HUES64 (cell line): Measurements from ENCODE around the gene DOCK2.

ENCODE experiments used
- H3K27ac ChIP-seq: 2 replicates; pipeline ENCODE4 v1.7.0; 2013; ENCODE audit warnings: low read depth, low read length, inconsistent platforms
- H3K27me3 ChIP-seq: 2 replicates; pipeline ENCODE4 v1.6.1; 2013; ENCODE audit warnings: mild to moderate bottlenecking, low read length; ENCODE audit not compliant: insufficient read depth
- H3K36me3 ChIP-seq: 2 replicates; pipeline ENCODE4 v1.6.1; 2013; ENCODE audit warnings: mild to moderate bottlenecking, low read length; ENCODE audit not compliant: insufficient read depth
- H3K4me1 ChIP-seq: 2 replicates; pipeline ENCODE4 v1.6.1; 2013; ENCODE audit warnings: mild to moderate bottlenecking, low read length, moderate library complexity; ENCODE audit not compliant: insufficient read depth
- H3K4me3 ChIP-seq: 2 replicates; pipeline ENCODE4 v1.5.1; 2013; ENCODE audit warnings: mild to moderate bottlenecking, low read length, moderate library complexity
- H3K9ac ChIP-seq: 2 replicates; pipeline ENCODE4 v1.6.1; 2013; ENCODE audit warnings: mild to moderate bottlenecking, low read depth, low read length
- H3K9me3 ChIP-seq: 2 replicates; pipeline ENCODE4 v1.6.1; 2013; ENCODE audit warnings: low read depth, low read length; ENCODE audit not compliant: insufficient read depth
- WGBS: fragments of 150-250, 120-280 bp; methylation state at CpG from one replicate; pipeline ENCODE4 v1.1.7; 2013; ENCODE audit warnings: missing lambda C conversion rate; 5-methylcytosine and 5-hydroxymethylcytosine counted together

Gene DOCK2

DNA sequence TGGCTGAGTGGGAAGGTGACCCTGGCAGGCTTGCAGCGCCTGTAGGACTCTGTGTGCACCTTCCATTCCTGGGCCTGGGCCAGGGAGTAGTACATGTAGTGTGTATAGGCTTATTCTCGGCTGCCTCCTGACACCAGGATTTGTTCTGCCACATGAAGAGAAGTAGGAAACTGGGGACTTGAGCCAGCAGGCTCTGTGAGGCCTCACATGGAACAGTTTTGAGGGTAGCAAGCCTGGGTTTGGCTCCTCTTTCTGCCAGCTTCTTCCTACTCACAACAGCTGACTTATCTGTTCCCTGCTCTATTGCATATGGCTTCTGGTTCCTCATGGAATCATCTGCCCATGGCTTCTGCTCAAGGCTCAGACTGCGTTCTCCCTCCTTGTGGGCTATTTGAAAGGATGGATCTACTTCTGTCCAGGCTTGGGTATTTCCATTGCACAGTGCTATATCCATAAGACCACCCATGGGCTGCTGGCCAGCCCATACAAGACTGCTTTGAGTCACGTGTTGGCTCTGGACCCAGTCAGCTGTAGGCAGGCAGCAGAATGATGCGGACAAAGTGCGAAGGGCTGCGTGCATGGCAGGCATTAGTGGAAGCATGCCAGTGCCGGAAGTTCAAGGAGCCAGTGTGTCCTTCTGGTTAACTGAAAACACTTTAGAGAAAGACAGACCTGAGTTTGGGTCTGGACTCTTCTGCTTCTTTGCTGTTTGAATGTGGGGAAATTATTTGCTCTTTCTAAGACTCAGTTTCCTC lies 354.2 kb downstream of the DOCK2 start:
- H3K27ac ChIP-seq, result no peak overlapping the region
- H3K9ac ChIP-seq, result no peak overlapping the region
- no peaks in the 10 kb centered on the region for H3K36me3 ChIP-seq
- no peaks in the 10 kb centered on the region for H3K9me3 ChIP-seq
- no peaks in the 10 kb centered on the region for H3K4me1 ChIP-seq
- no peak overlapping the region for H3K4me3 ChIP-seq
- WGBS, result 95% methylated on average over 8 of the region's 8 CpGs
- no peaks in the 10 kb centered on the region for H3K27me3 ChIP-seq

- no peaks in the 10 kb centered on the region for H3K27me3 ChIP-seq
- H3K4me1 ChIP-seq, result no peaks in the 10 kb centered on the region
- WGBS, result 88% methylated on average over 2 of the region's 2 CpGs
Measured at GRCh38 chr5:169992789-169993484, 355.9 kb downstream of the DOCK2 start.

GRCh38 chr5:169993485-169993790 lies 356.4 kb downstream of the DOCK2 start:
- Histone ChIP-seq H3K36me3 (no peaks in the 10 kb centered on the region), H3K27me3 (no peaks in the 10 kb centered on the region), H3K4me3 (no peak overlapping the region), H3K4me1 (no peaks in the 10 kb centered on the region), H3K9me3 (no peaks in the 10 kb centered on the region), H3K27ac (no peak overlapping the region), H3K9ac (no peak overlapping the region)
- 84% methylated on average over 2 of the region's 2 CpGs for WGBS

More at GRCh38 chr5:169992789-169993484, 355.9 kb downstream of the DOCK2 start:
- Histone ChIP-seq H3K4me3 (no peak overlapping the region), H3K9ac (no peak overlapping the region), H3K9me3 (no peaks in the 10 kb centered on the region), H3K36me3 (no peaks in the 10 kb centered on the region), H3K27ac (no peak overlapping the region)

DNA sequence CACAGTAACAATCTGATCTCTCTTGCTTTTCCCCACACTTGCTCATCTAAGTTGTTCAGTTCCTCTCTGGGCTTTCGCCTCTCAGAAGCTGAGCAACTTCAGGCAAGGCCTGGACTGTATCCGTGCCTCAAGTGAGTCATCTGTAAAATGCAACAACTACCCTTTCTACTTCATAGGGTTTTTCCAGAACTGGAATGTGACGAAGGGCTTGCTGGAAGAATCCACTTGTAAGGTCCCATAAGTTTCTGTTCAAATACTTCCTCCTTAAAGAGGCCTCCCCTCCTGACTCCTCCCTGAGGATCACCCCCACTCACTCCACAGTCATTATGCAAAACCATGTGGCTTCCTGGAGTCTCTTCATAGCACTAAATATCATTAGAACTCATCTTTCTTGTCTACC lies 360.7 kb downstream of the DOCK2 start:
- Histone ChIP-seq H3K36me3 (no peaks in the 10 kb centered on the region), H3K27me3 (no peaks in the 10 kb centered on the region), H3K4me3 (no peak overlapping the region), H3K9me3 (no peaks in the 10 kb centered on the region), H3K9ac (no peak overlapping the region), H3K4me1 (no peaks in the 10 kb centered on the region), H3K27ac (no peak overlapping the region)
- 92% methylated on average over 3 of the region's 3 CpGs for WGBS

GRCh38 chr5:169999621-170000020 lies 362.5 kb downstream of the DOCK2 start:
- no peaks in the 10 kb centered on the region for H3K9me3 ChIP-seq
- no peaks in the 10 kb centered on the region for H3K4me1 ChIP-seq
- H3K27ac ChIP-seq, result no peak overlapping the region
- no peak overlapping the region for H3K4me3 ChIP-seq
- no peaks in the 10 kb centered on the region for H3K36me3 ChIP-seq
- H3K9ac ChIP-seq, result no peak overlapping the region
- H3K27me3 ChIP-seq, result no peaks in the 10 kb centered on the region
- 96% methylated on average over 3 of the region's 3 CpGs for WGBS

- Histone ChIP-seq H3K9me3 (no peaks in the 10 kb centered on the region), H3K27ac (no peak overlapping the region), H3K4me1 (no peaks in the 10 kb centered on the region), H3K27me3 (no peaks in the 10 kb centered on the region), H3K4me3 (no peak overlapping the region), H3K9ac (no peak overlapping the region), H3K36me3 (no peaks in the 10 kb centered on the region)
- 90% methylated on average over 2 of the region's 2 CpGs for WGBS
Measured at GRCh38 chr5:170000155-170000554, 363.1 kb downstream of the DOCK2 start.

- no peaks in the 10 kb centered on the region for H3K27me3 ChIP-seq
- H3K9ac ChIP-seq, result no peak overlapping the region
- H3K36me3 ChIP-seq, result no peaks in the 10 kb centered on the region
- H3K4me1 ChIP-seq, result no peaks in the 10 kb centered on the region
- H3K4me3 ChIP-seq, result no peak overlapping the region
- H3K9me3 ChIP-seq, result no peaks in the 10 kb centered on the region
- H3K27ac ChIP-seq, result no peak overlapping the region
- 90% methylated on average over 6 of the region's 6 CpGs for WGBS
Measured at GRCh38 chr5:170006021-170006420, 368.9 kb downstream of the DOCK2 start.

DNA sequence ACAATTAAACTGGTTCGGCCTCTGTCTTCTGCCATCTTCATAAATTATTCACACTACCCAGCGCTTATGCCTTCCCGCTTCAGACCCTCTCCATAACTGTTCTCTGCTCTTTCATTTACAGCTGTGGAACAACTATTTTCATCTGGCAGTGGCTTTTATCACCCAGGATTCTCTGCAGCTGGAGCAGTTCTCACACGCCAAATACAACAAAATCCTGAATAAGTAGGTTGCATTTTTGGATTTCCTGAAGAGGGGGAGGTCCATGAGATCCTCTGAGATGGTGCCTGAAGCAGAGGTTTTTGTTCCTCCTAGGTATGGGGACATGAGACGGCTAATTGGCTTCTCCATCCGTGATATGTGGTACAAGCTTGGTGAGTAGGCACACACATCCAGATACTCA lies 371.3 kb downstream of the DOCK2 start:
- WGBS, result 92% methylated on average over 6 of the region's 6 CpGs
- Histone ChIP-seq H3K27ac (no peak overlapping the region), H3K36me3 (no peaks in the 10 kb centered on the region), H3K9me3 (no peaks in the 10 kb centered on the region), H3K4me3 (no peak overlapping the region), H3K27me3 (no peaks in the 10 kb centered on the region), H3K9ac (no peak overlapping the region), H3K4me1 (no peaks in the 10 kb centered on the region)

DNA sequence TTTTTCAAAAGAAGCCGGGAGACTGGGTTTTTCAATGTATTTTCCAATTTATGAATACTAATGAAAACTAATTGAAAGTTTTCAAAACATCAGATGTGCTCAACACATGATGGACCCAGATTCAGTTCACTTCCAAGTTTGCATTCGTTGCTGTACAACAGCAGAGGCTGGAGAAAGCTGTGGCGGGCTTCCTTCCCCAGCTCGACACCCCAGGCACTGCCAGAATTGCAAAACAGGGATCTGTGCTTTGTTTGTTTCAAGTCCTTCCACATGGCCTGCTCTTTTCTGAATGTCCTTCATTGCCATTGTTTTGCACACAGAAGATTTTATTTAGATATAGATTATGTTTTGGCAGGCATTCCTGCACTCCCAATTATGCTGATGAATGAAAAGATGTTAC lies 373.5 kb downstream of the DOCK2 start:
- no peaks in the 10 kb centered on the region for H3K27me3 ChIP-seq
- H3K36me3 ChIP-seq, result no peaks in the 10 kb centered on the region
- H3K9ac ChIP-seq, result no peak overlapping the region
- no peak overlapping the region for H3K4me3 ChIP-seq
- no peak overlapping the region for H3K27ac ChIP-seq
- WGBS, result 84% methylated on average over 4 of the region's 4 CpGs
- H3K9me3 ChIP-seq, result no peaks in the 10 kb centered on the region
- H3K4me1 ChIP-seq, result no peaks in the 10 kb centered on the region

GRCh38 chr5:170011751-170012150 lies 374.7 kb downstream of the DOCK2 start:
- 98% methylated on average over 2 of the region's 2 CpGs for WGBS
- H3K27me3 ChIP-seq, result no peaks in the 10 kb centered on the region
- no peaks in the 10 kb centered on the region for H3K4me1 ChIP-seq
- H3K27ac ChIP-seq, result no peak overlapping the region
- H3K36me3 ChIP-seq, result no peaks in the 10 kb centered on the region
- no peaks in the 10 kb centered on the region for H3K9me3 ChIP-seq
- H3K4me3 ChIP-seq, result no peak overlapping the region
- H3K9ac ChIP-seq, result no peak overlapping the region

GRCh38 chr5:170012622-170013021 lies 375.5 kb downstream of the DOCK2 start:
- no peaks in the 10 kb centered on the region for H3K36me3 ChIP-seq
- 89% methylated on average over 11 of the region's 11 CpGs for WGBS
- no peak overlapping the region for H3K27ac ChIP-seq
- H3K9me3 ChIP-seq, result no peaks in the 10 kb centered on the region
- no peaks in the 10 kb centered on the region for H3K27me3 ChIP-seq
- H3K4me1 ChIP-seq, result no peaks in the 10 kb centered on the region
- no peak overlapping the region for H3K9ac ChIP-seq
- no peak overlapping the region for H3K4me3 ChIP-seq
